GM12878 (cell line): Measurements from ENCODE around the gene FAM163B. TPM values are rescaled to one million over a fixed set of nuclear protein-coding genes. Genes with fewer than 3 reads are reported as not detected.

Source experiments
- ATAC-seq: fragments of 200-7000 bp; cut with Tn5 transposase; 3 replicates; pipeline ENCODE4 v1.9.1; 2020; ENCODE audit warnings: mild to moderate bottlenecking, moderate library complexity
- BruUV-seq: library from RNA; stranded (reverse); fragments of 400-500 nt; replicated peaks from 2 replicates; lab custom pipeline; 2021; lab: Mats Ljungman, UMichigan
- CTCF ChIA-PET: fragments of 300-600 bp; sonication (Branson Sonifier 250); formaldehyde crosslinking; extraction: SDS; loops from one replicate; lab custom pipeline; 2021; ENCODE audit warnings: inconsistent platforms; lab: Yijun Ruan, JAX
- POLR2A ChIA-PET: fragments of 350-600 bp; formaldehyde crosslinking; extraction: SDS; loops from one replicate; lab custom pipeline; 2021; ENCODE audit warnings: inconsistent platforms; lab: Charles Lee
- RAD21 ChIA-PET: fragments of 300-600 bp; sonication (Branson Sonifier 250); formaldehyde crosslinking; loops from one replicate; lab custom pipeline; 2023; ENCODE audit warnings: antibody characterized with exemption; ENCODE audit not compliant: unreplicated experiment; lab: Charles Lee
- SMC1A ChIA-PET: fragments of 300-600 bp; sonication (Branson Sonifier 250); formaldehyde crosslinking; loops from one replicate; lab custom pipeline; 2023; ENCODE audit not compliant: unreplicated experiment, uncharacterized antibody; lab: Charles Lee
- DNase-seq: peaks from one replicate; pipeline ENCODE4 v3.0.0-alpha.2; 2011; ENCODE audit warnings: low read depth, low spot score
- FAIRE-seq: peaks from 3 replicates; lab custom pipeline; 2011; peaks lifted over from hg19 to GRCh38; lab: Jason Lieb, UNC
- H2AFZ ChIP-seq: 2 replicates; pipeline ENCODE4 v1.6.0; 2011; ENCODE audit warnings: low read depth, low read length, control low read depth; ENCODE audit not compliant: control insufficient read depth
- H3K27ac ChIP-seq: 2 replicates; pipeline ENCODE4 v1.5.1; 2011; ENCODE audit warnings: control low read depth; ENCODE audit not compliant: control insufficient read depth, insufficient read depth
- H3K27me3 ChIP-seq, 2 experiments: replicated peaks in 1 of 2; 2 replicates each; pipeline versions ENCODE4 v1.6.0 to v1.6.1; 2011; ENCODE audit warnings: low read length in 1 of 2; ENCODE audit not compliant: control insufficient read depth in 2 of 2, insufficient read depth in 2 of 2
- H3K36me3 ChIP-seq, 2 experiments: 2 replicates each; pipeline ENCODE4 v1.5.1; 2011; ENCODE audit warnings: low read length in 1 of 2; ENCODE audit not compliant: control insufficient read depth in 2 of 2, insufficient read depth in 2 of 2
- H3K4me1 ChIP-seq: 2 replicates; pipeline ENCODE4 v1.6.1; 2011; ENCODE audit warnings: mild to moderate bottlenecking, low read length, moderate library complexity, mixed read lengths; ENCODE audit not compliant: control insufficient read depth, insufficient read depth
- H3K4me2 ChIP-seq: 2 replicates; pipeline ENCODE4 v1.6.0; 2011; ENCODE audit warnings: control low read depth; ENCODE audit not compliant: control insufficient read depth, insufficient read depth
- H3K4me3 ChIP-seq: fragments of 200-600 bp; sonication (generic); 2 replicates; pipeline ENCODE4 v1.5.1; 2016
- H3K79me2 ChIP-seq: 2 replicates; pipeline ENCODE4 v1.6.0; 2011; ENCODE audit warnings: low read length; ENCODE audit not compliant: control insufficient read depth, insufficient read depth
- H3K9ac ChIP-seq: 2 replicates; pipeline ENCODE4 v1.8.0; 2011; ENCODE audit warnings: low read length, control low read depth, mixed read lengths; ENCODE audit not compliant: control insufficient read depth, insufficient read depth
- H3K9me3 ChIP-seq: replicated peaks from 3 replicates; pipeline ENCODE4 v1.5.1; 2011; ENCODE audit warnings: mild to moderate bottlenecking, low read length; ENCODE audit not compliant: control insufficient read depth, insufficient read depth
- H4K20me1 ChIP-seq: 2 replicates; pipeline ENCODE4 v1.6.0; 2011; ENCODE audit not compliant: control insufficient read depth, insufficient read depth
- FOS ChIP-seq: IDR thresholded peaks from 3 replicates; pipeline ENCODE4 v1.6.1; 2011; ENCODE audit warnings: borderline replicate concordance; ENCODE audit not compliant: insufficient read length; ENCODE audit errors: extremely low read depth
- SPI1 ChIP-seq: IDR thresholded peaks from 2 replicates; pipeline ENCODE4 v1.6.1; 2011; ENCODE audit warnings: low read depth, mild to moderate bottlenecking, low read length, moderate library complexity, borderline replicate concordance; ENCODE audit not compliant: insufficient read depth
- SRF ChIP-seq, 2 experiments: IDR thresholded peaks; 2 replicates each; pipeline ENCODE4 v1.6.1; 2011; ENCODE audit warnings: low read depth in 2 of 2, low read length in 2 of 2, mild to moderate bottlenecking in 1 of 2, moderate library complexity in 1 of 2
- WGBS: methylation state at CpG from one replicate; pipeline ENCODE4 v1.1.6; 2016; ENCODE audit warnings: low lambda C conversion rate; ENCODE audit not compliant: insufficient replicate concordance, insufficient coverage; ENCODE audit errors: missing lambda C conversion rate; 5-methylcytosine and 5-hydroxymethylcytosine counted together
- in situ Hi-C: fragments of 300-500 bp; cut with MboI; formaldehyde crosslinking; loops from 9 replicates; pipeline ENCODE4 v1.14.3; 2018; ENCODE audit warnings: mixed read lengths
- intact Hi-C: fragments of 100-400 bp; cut with micrococcal nuclease; formaldehyde crosslinking; loops from one replicate; pipeline ENCODE4 v1.14.2; 2022; ENCODE audit not compliant: unreplicated experiment
- polyA plus RNA-seq, 11 experiments: library from polyadenylated mRNA; depleted of rRNA in 4 of 11; unstranded in 6 of 11; stranded (reverse) in 5 of 11; fragments of >200 nt; fragmentation: Nextera tagmentation in 4 of 11; fragmentation: Illumina TruSeq in 1 of 11; extraction: Ambion mirVana in 4 of 11; extraction: Trizol in 1 of 11; gene quantifications; 1 replicate in 1 of 11; 2 replicates in 10 of 11; pipeline versions ENCODE4 v1.2.1 to v1.2.3, GENCODE V29; 2011 to 2016; ENCODE audit warnings: inconsistent platforms in 2 of 11, missing spikeins in 2 of 11, low read depth in 1 of 11
- total RNA-seq, 4 experiments: library from RNA; depleted of rRNA in 3 of 4; stranded (reverse); fragments of >200 nt in 3 of 4; fragmentation: Illumina TruSeq in 1 of 4; extraction: Trizol in 1 of 4; gene quantifications; 2 replicates each; pipeline versions ENCODE4 v1.2.1 to v1.2.3, GENCODE V29; 2013 to 2021
- TF ChIP-seq, protein P1 (sequence below): IDR thresholded peaks from 2 replicates; pipeline ENCODE4 v1.6.1; 2011; ENCODE audit warnings: mild to moderate bottlenecking, low read depth, low read length, moderate library complexity; ENCODE audit not compliant: insufficient replicate concordance
- TF ChIP-seq, protein P2 (sequence below): fragments of 450-650 bp; IDR thresholded peaks from 2 replicates; pipeline ENCODE4 v1.6.1; 2014; ENCODE audit warnings: mild to moderate bottlenecking

FAM163B gene
- total and polyA plus RNA-seq, 10 of the 15 experiments (the other 5 are each of a cell fraction or from before 2014, with no cell fraction given): not detected

DNA sequence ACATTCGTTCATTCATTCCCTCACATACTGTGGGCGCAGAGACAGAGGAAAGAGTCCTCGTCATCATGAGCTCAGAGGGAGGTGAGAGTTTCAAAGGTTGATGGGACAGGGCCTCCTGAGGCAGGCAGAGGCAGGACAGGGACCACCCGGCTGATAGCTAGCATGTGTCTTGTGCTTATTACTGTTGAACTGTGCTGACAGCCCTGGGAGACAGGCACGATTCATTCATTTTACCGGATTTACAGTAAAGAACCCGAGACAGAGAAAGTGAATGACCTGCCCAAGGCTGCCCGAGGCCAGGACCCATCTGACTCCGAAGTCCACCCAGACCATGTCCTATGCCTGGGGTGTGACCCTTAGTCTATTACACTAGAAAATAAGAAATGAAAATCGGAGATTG is 4.9 kb upstream of the FAM163B start:
- ATAC-seq (no peak), DNase-seq (no peak), FAIRE-seq (no peak)
- no peaks in the 10 kb centered on the region for H3K9me3 ChIP-seq
- H3K4me3 ChIP-seq: no peak overlapping the region
- in situ Hi-C loops: no loop called here
- no TSS peak for BruUV-seq
- intact Hi-C loops: no loop called here
- CTCF ChIA-PET: no interaction called here
- H3K36me3 ChIP-seq: no peaks in the 10 kb centered on the region
- H3K4me2 ChIP-seq: no peak overlapping the region
- 16% methylated on average over 10 of the region's 10 CpGs for WGBS
- TF ChIP-seq SPI1 (no peak), SRF (IDR thresholded peaks at IDR 0.05; ENCODE audit: low read depth in 2 of 2, low read length in 2 of 2) (no peak), FOS (no peak)
- TF ChIP-seq, protein P1, sequence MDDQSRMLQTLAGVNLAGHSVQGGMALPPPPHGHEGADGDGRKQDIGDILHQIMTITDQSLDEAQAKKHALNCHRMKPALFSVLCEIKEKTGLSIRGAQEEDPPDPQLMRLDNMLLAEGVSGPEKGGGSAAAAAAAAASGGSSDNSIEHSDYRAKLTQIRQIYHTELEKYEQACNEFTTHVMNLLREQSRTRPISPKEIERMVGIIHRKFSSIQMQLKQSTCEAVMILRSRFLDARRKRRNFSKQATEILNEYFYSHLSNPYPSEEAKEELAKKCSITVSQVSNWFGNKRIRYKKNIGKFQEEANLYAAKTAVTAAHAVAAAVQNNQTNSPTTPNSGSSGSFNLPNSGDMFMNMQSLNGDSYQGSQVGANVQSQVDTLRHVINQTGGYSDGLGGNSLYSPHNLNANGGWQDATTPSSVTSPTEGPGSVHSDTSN: no peak
- TF ChIP-seq, protein P2, sequence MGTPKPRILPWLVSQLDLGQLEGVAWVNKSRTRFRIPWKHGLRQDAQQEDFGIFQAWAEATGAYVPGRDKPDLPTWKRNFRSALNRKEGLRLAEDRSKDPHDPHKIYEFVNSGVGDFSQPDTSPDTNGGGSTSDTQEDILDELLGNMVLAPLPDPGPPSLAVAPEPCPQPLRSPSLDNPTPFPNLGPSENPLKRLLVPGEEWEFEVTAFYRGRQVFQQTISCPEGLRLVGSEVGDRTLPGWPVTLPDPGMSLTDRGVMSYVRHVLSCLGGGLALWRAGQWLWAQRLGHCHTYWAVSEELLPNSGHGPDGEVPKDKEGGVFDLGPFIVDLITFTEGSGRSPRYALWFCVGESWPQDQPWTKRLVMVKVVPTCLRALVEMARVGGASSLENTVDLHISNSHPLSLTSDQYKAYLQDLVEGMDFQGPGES: no peak
- H3K27me3 ChIP-seq: peaks cover 0 to 3% of the 10 kb centered on the region in 2 experiments; a peak in 2 of 4 replicates
- no peak overlapping the region for H3K9ac ChIP-seq
- no peak overlapping the region for H2AFZ ChIP-seq
- no peaks in the 10 kb centered on the region for H3K79me2 ChIP-seq
- POLR2A ChIA-PET: no interaction called here
- H3K4me1 ChIP-seq: no peaks in the 10 kb centered on the region
- no peaks in the 10 kb centered on the region for H4K20me1 ChIP-seq
- RAD21 ChIA-PET: interaction anchor here (0.5 kb wide), 1 partner anchor 681 kb away, joined by 3 read pairs; no protein-coding TSS in a partner anchor
- SMC1A ChIA-PET: no interaction called here
- H3K27ac ChIP-seq: no peak overlapping the region
